T-helper 2 cell treated with Interferon-gamma antibody and Interleukin-4, amounts not matched to agents 5 μg/mL and 100 μg/mL, for 36 hours (primary cell): ENCODE data around the gene DCDC2.
A peak's percentile ranks its signal among the peaks of the same experiment; 100 is the strongest.

Experiments
- DNase-seq: peaks from one replicate; pipeline ENCODE4 v3.0.0; 2021; ENCODE audit warnings: low spot score
- H3K27ac Mint-ChIP-seq: one replicate; pipeline ENCODE4 v1.8.0; 2021; ENCODE audit warnings: mild to moderate bottlenecking, mixed read lengths
- H3K27me3 Mint-ChIP-seq: one replicate; pipeline ENCODE4 v1.8.0; 2021; ENCODE audit warnings: low read depth, mixed read lengths
- H3K36me3 Mint-ChIP-seq: one replicate; pipeline ENCODE4 v1.8.0; 2021; ENCODE audit warnings: low read depth, mixed read lengths
- H3K4me1 Mint-ChIP-seq: one replicate; pipeline ENCODE4 v1.8.0; 2021; ENCODE audit warnings: low read depth, mixed read lengths
- H3K4me3 Mint-ChIP-seq: one replicate; pipeline ENCODE4 v1.8.0; 2022; ENCODE audit warnings: mild to moderate bottlenecking, moderate library complexity, mixed read lengths
- H3K9me3 Mint-ChIP-seq: one replicate; pipeline ENCODE4 v1.8.0; 2021; ENCODE audit warnings: mixed read lengths

Gene DCDC2

DNA sequence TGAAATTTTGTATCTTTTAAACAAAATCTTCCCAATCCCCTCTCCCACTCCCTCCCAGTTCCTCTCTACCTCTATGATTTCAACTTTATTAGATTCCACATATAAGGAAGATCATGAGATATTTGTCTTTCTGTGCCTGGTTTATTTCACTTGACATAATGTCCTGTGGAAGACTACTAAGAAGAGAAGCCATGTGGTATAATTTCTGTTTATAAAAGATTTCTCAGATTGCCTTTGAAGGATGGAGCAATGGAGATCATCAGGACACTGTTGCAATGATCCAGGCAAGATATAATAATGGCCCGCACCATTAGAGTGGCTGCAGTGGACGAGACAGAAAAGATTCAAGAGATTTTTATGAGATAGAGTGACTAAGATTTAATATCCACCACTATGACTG lies 218.8 kb downstream of the DCDC2 start:
- Mint-ChIP-seq H3K27me3 (no peaks in the 10 kb centered on the region), H3K36me3 (no peaks in the 10 kb centered on the region), H3K9me3 (no peaks in the 10 kb centered on the region), H3K4me3 (no peak overlapping the region), H3K4me1 (no peaks in the 10 kb centered on the region), H3K27ac (no peak overlapping the region)
- no peak for DNase-seq

- Mint-ChIP-seq H3K27me3 (peaks cover 2% of the 10 kb centered on the region), H3K4me3 (no peak overlapping the region), H3K9me3 (no peaks in the 10 kb centered on the region), H3K27ac (no peak overlapping the region), H3K36me3 (no peaks in the 10 kb centered on the region), H3K4me1 (no peaks in the 10 kb centered on the region)
- no peak for DNase-seq
These were observed 226.1 kb downstream of the DCDC2 start for GRCh38 chr6:24131751-24132150.

GRCh38 chr6:24127316-24127715 lies 230.5 kb downstream of the DCDC2 start:
- no peak for DNase-seq
- no peak overlapping the region for H3K4me3 Mint-ChIP-seq
- H3K27me3 Mint-ChIP-seq = peaks cover 3% of the 10 kb centered on the region
- no peaks in the 10 kb centered on the region for H3K36me3 Mint-ChIP-seq
- no peaks in the 10 kb centered on the region for H3K4me1 Mint-ChIP-seq
- no peak overlapping the region for H3K27ac Mint-ChIP-seq
- H3K9me3 Mint-ChIP-seq = no peaks in the 10 kb centered on the region

GRCh38 chr6:24126586-24127192 lies 231.2 kb downstream of the DCDC2 start:
- Mint-ChIP-seq H3K9me3 (no peaks in the 10 kb centered on the region), H3K36me3 (no peaks in the 10 kb centered on the region), H3K27me3 (peaks cover 3% of the 10 kb centered on the region), H3K4me3 (no peak overlapping the region), H3K27ac (no peak overlapping the region), H3K4me1 (no peaks in the 10 kb centered on the region)
- peak; percentile 6 for DNase-seq

DNA sequence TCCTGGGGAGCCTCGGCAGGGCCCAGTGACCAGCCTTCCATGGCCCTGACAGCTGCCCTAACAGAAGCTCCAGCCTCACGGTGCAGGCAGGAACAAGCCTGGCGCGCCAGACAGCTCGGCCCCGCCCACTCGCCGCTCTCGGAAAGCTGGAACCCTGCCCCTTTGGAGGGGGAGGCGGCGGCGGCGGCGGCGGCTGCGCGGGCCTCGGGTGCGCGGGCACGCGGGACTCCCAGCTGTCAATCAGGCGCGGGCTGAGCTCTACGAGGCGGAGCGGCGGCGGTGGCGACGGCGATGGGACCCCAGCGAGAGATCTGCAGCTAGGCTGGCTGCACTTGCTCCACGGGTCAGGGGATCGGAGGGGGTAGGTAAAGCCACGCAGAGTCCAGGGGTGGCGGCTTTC lies 231.9 kb downstream of the DCDC2 start, which contains the start of gene NRSN1:
TSS of gene NRSN1 (plus strand) at position 236 of the 400 bp plus-strand sequence. CDS start 8,113 bp downstream, outside the sequence.
- no peak for DNase-seq
- H3K36me3 Mint-ChIP-seq = no peaks in the 10 kb centered on the region
- H3K27ac Mint-ChIP-seq = no peak within 1 kb of the TSS
- H3K4me3 Mint-ChIP-seq = no peak within 1 kb of the TSS
- H3K9me3 Mint-ChIP-seq = no peaks in the 10 kb centered on the region
- peaks cover 3% of the 10 kb centered on the region for H3K27me3 Mint-ChIP-seq
- no peaks in the 10 kb centered on the region for H3K4me1 Mint-ChIP-seq

GRCh38 chr6:24122139-24122538 lies 235.7 kb downstream of the DCDC2 start:
- Mint-ChIP-seq H3K27ac (no peak overlapping the region), H3K4me1 (no peaks in the 10 kb centered on the region), H3K27me3 (peaks cover 3% of the 10 kb centered on the region), H3K36me3 (no peaks in the 10 kb centered on the region), H3K9me3 (no peaks in the 10 kb centered on the region), H3K4me3 (no peak overlapping the region)
- DNase-seq = no peak
